CD4-positive, alpha-beta T cell treated with Interferon gamma for 1 hour (primary cell): ENCODE measurements around the gene C10orf71.

Source experiments
- DNase-seq: peaks from one replicate; pipeline ENCODE4 v3.0.0-alpha.2; 2020

The C10orf71 gene, protein sequence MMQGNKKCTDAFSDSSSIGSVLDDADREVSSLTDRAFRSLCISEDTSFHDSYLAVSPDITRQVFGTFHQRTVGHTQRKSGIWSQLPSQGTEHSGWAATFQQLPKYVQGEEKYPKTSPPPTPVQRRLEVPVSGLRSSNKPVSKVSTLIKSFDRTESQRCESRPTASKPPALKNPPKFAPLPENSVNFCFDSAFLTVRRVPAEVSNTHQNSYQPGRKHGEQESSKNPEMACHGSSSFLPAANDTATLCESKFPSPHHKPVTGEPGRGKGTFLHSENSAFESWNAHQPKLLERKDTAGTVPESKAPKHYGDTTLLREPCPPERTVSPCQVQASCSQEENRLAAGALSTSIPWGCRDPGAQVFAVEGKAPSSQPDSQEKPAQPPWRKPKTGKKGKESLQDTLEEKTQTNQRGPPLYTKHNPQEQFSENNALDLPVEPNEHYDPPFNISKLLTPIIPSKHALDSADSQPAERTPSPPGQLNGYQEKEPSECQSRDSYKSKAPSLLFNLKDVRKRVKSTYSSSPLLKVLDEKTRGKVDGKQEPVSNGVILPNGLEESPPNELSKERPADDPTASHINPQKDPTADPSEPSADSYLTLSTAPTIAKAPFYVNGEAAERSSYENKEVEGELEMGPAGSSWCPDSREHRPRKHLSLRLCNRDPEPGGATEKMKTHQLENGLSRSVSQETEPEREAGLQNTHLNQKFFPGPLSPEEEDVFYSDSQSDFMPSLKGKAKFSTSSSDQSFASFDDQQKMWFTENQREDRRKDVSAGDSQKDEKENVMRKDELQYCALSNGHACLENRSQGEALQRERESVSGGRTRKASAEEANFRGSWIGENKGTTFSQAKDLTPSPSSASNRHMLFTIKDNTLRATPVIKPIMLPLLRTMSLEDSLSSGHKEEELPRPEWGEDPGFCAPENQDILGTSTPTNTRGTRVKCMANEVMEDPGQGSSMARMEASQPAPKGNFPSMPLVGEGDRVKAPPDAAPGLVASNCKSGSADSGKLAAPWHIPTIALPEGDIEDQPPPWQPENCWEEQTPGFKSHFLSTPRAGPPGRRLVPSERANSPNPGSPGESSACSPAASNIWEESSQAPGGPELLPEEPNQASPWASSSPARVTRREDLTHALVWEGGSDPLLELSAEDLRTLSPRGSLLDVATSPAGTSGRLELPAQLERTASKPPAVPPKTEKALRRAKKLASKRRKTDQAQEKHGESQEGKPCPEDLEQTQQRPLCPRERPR (N-terminal part only)

DNA sequence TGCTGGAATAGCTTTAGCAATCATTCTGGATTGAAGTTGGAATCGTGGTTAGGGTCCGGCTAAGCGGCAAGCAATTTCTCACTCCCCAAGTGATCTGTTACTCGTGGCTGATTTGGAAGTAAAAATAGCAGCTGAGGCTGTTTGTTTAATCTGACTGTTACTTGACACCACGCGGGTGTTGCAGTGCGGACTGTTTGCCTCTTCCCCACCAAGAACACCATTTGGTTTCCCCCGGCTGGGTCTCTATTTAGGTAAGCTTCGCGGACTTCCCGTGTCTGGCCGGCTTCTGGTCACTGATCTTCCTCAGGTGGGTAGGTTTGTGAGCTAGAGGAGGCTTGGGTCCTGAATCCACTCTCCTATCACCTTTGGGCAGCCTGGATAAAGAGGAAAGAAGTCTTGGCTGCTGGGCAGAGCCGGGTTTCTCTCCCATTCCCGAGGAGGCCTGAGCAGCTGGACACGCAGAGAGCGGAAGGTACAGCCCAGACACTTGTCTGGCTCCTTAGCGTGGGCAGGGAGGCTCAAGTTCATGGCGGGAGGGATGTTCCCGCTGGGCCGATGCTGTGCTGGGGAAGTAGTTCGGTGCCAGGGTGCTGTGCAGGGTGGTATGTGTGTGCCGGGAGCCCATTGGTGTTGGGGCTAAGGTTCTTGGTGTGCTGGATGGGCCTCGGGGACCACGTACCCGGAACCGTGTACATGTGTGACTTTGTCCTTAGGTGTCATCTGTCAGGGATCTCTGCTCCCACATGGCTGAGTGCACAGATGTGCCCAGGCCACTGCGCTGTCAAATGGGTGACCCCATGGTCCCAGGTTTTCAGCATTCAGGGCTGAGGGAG is at the start of gene C10orf71:
TSS of gene C10orf71 (plus strand) at position 188 of the 833 bp plus-strand sequence. CDS start 23,376 bp downstream, outside the sequence.
- no peak for DNase-seq

- DNase-seq = no peak
These were observed 46.5 kb upstream of the C10orf71 start for GRCh38 chr10:49252313-49253034.

DNA sequence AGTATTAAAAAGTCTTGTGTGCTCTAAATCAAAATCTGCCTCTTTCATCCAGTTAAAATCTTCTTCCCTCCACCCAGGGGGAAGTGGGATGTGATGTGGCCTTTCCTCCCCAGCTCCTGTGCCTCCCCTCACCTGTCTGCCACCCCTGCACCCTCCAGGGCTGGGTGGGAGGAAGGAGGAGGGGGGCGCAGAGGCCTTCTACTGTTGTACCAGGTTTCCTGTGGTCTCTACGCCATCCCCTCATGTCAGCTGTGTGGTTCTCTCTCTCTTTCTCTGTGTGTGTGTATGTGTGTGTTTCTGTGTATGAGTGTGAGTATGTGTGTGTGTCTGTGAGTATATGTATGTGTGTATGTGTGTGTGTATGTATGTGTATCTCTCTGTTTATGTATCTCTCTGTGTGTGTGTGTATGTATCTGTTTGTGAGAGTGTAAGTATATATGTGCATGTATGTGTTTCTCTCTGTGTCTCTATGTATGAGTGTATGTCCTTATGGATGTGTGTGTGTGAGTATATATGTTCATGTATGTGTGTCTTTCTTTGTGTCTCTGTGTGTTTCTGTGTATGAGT is 45.5 kb upstream of the C10orf71 start:
- DNase-seq = no peak

- DNase-seq = no peak
These were observed 44.8 kb upstream of the C10orf71 start for GRCh38 chr10:49254150-49254549.

GRCh38 chr10:49254556-49255318 is 44.2 kb upstream of the C10orf71 start:
- peak; percentile 73 for DNase-seq

GRCh38 chr10:49255883-49256282 is 43.1 kb upstream of the C10orf71 start:
- DNase-seq = no peak

- no peak for DNase-seq
These were observed 41.8 kb upstream of the C10orf71 start for GRCh38 chr10:49257154-49257553.

- no peak for DNase-seq
These were observed 41.2 kb upstream of the C10orf71 start for GRCh38 chr10:49257626-49258349.

DNA sequence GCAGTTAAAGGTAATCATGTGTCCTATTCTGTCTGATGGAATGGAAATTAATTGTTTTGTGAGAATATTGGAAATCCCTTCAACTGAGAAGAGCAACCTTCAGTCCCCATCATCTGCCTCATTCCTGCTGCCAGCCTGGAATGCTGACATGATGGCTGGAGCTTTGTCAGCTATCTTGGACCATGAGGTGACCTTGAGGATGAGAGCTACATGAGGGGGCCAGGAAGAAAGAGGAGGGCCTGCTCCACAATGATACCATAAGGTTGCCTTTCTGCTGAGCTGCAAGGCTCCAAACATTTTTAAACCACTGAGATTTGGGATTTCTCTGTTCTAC is 40.7 kb upstream of the C10orf71 start:
- no peak for DNase-seq

DNA sequence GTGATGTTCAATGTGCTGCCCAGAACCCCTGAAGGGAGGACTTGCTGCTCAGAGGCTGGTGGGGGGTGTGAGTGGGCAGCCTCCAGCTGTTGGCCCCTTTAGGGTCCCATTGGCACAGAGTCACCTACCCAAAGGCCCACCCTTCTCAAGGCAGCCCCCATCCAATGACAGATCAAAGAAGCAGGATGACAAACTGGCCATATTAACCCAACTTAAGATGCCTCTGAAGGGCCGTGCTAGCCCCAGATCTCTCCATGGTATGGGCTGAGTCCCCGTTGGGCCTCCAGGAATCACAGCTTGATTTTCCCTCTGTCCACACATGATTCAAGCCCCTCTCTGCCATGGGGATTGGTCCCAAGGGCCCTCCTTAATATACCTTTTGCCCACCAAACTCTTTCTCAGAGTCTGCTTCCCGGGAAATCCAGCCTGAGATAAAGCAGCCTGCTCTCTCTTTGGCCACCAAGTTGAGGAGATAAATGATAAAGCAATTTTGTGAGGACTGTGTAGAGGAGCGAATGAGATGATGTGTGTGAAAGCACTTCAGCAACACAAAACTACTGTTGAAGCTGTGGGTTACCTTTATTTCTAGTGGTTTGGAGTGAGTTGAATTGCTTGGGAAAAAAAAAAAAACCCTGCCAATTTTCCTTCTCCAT is 38.2 kb upstream of the C10orf71 start:
- DNase-seq = no peak

- DNase-seq = no peak
These were observed 35.4 kb upstream of the C10orf71 start for GRCh38 chr10:49263591-49263990.

DNA sequence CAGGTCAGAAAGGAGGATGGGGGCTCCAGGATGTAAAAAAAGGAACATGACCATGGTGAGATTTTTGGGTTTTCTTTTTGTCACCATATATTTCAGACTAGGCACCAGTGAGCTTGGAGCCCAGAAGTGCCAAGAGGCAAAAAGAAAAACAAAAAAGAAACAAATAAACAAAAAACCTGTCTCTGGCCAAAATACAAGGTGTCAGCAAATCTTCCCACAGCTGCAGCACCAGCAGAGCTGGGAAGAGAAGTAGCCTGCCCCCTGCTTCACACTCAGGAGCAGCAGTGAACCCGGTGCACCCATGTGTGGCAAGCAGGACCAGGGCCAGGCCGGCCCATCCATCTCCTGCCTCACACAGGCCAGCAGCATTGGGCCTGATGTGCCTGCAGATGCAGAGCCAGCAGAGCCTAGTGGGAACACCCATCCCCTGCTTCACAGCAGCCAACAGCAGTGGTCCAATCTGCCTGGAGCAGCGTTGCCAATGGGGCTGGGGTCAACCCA is 34.7 kb upstream of the C10orf71 start:
- no peak for DNase-seq

- no peak for DNase-seq
These were observed 33.1 kb upstream of the C10orf71 start for GRCh38 chr10:49265885-49266284.

DNA sequence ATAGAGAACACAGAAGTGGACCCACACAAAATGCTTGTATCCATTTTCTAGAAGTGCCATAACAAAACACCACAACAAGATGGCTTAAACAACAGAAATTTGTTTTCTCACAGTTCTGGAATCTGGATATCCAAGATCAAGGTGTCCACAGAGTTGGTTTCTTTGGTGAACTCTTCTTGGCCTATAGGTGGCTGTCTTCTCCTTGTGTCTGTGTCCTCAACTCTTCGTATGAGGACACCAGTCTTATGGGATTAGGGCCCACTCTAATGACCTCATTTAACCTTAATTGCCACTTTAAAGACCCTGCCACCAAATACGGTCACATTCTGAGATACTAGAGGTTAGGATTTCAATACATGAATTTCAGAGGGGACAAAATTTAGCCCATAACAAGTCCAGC is 30.8 kb upstream of the C10orf71 start:
- no peak for DNase-seq

- no peak for DNase-seq
These were observed 29.4 kb upstream of the C10orf71 start for GRCh38 chr10:49269523-49269922.

DNA sequence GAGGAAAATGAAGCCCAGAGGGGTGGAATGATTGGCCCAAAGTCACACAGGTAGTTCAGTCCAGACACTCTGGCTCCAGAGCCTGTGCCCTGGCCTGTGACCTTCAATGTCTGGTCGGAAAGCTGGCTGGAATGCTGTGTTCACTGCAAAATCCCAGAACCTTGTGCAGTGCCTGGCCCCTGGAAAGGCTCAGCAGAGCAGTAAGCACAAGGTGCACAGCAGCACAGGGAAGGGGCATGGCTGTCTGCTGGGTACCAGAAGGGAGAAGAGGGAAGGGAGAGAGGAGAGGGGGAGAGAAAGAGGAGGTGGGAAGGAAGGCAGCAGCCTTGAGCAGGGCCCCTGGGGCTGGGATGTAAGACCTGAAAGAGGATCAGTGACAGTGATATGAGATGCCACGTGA is 28.4 kb upstream of the C10orf71 start:
- no peak for DNase-seq

DNA sequence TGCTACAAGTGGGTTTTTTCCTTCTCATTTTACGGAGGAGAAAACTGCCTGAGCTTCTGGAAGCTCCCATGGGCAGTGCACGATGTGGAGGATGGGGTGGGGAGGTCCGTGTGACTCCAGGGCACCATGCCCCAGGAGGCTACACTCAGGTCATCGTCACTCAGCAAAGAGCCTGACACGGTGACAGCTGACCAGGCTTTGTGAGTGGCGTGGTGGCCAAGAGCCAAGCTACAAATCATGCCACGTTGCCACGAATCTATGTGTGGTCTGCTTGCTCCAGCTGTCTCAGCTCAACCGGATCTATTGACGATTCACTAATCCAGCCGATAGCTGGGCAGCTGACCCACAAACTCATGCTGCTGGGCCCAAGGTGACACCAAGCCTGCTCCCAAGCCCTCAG is 27.6 kb upstream of the C10orf71 start:
- DNase-seq = no peak

DNA sequence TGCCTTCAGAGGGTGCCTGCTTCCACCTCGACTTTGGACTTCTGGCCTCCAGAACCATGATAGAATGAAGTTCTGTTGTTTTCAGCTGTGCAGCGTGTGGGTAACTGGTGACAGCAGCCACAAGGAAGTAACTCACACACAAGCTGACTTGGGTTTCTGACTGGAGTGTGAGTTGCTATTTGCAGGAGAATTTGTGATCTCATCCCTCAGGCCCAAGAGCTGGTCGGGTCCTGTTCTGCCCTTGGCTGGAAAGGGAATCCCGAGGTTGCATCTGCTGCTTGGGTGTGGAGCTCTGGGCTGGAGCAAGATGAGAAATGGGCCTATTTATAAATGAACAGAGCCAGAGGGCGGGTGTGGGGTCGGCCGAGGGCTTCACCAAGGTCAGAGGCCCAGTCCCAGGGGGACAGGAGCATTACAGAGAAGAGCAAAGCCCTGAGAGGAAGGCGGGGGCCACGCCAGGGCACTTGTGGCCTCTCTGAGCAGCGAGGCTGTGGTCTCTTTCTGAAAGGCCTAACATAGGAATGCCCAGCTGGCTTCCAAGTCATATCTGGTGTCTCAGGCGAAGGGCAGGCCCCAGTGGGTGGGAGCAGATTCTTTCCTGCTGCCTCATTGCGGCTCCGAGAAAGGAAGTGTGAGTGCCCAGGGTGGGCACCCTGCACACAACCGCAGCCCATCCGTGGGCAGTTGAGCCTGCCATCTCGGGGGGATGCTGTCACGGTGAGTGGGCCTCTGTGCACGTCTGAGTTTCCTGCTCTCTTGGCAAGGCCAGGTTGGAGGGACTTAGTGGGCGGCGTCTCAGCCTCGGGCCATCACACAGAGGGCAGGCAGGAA is 26.5 kb upstream of the C10orf71 start:
- DNase-seq = no peak
